Loucy (cell line): ENCODE data around the gene P3H4.

Experiments
- H2AFZ ChIP-seq: fragments of 200-600 bp; sonication (generic); 2 replicates; pipeline ENCODE4 v1.6.0; 2016; ENCODE audit warnings: antibody characterized with exemption, mild to moderate bottlenecking, low read length, moderate library complexity
- H3F3A ChIP-seq: fragments of 200-600 bp; 2 replicates; pipeline ENCODE4 v1.6.0; 2016; ENCODE audit warnings: antibody characterized with exemption, low read depth, mild to moderate bottlenecking
- H3K27me3 ChIP-seq: fragments of 200-600 bp; sonication (generic); 2 replicates; pipeline ENCODE4 v1.6.1; 2014; ENCODE audit warnings: low read length, mild to moderate bottlenecking; ENCODE audit not compliant: insufficient read depth, poor library complexity, severe bottlenecking
- H3K36me3 ChIP-seq: fragments of 200-600 bp; sonication (generic); 2 replicates; pipeline ENCODE4 v1.6.1; 2016; ENCODE audit warnings: low read length; ENCODE audit not compliant: insufficient read depth
- H3K4me1 ChIP-seq: fragments of 200-600 bp; sonication (generic); 2 replicates; pipeline ENCODE4 v1.5.1; 2014; ENCODE audit warnings: low read length, mild to moderate bottlenecking; ENCODE audit not compliant: insufficient read depth, poor library complexity, severe bottlenecking
- H3K4me2 ChIP-seq: fragments of 200-600 bp; sonication (generic); 2 replicates; pipeline ENCODE4 v1.6.0; 2014; ENCODE audit warnings: antibody characterized with exemption, low read length, low read depth, mild to moderate bottlenecking; ENCODE audit not compliant: poor library complexity, severe bottlenecking
- H3K4me3 ChIP-seq: fragments of 200-600 bp; sonication (generic); 2 replicates; pipeline ENCODE4 v1.5.1; 2014; ENCODE audit warnings: low read length, mild to moderate bottlenecking, mixed read lengths; ENCODE audit not compliant: poor library complexity, severe bottlenecking
- H3K79me2 ChIP-seq: fragments of 200-600 bp; sonication (generic); 2 replicates; pipeline ENCODE4 v1.6.1; 2014; ENCODE audit warnings: low read length; ENCODE audit not compliant: insufficient read depth
- H3K9ac ChIP-seq: fragments of 200-600 bp; sonication (generic); 2 replicates; pipeline ENCODE4 v1.6.0; 2014; ENCODE audit warnings: mild to moderate bottlenecking, low read depth, low read length, moderate library complexity; ENCODE audit not compliant: poor library complexity, severe bottlenecking
- H3K9me2 ChIP-seq: fragments of 200-600 bp; sonication (generic); replicated peaks from 2 replicates; pipeline ENCODE4 v1.6.1; 2016; ENCODE audit warnings: low read depth, low read length, mixed read lengths
- H3K9me3 ChIP-seq: fragments of 200-600 bp; sonication (generic); 2 replicates; pipeline ENCODE4 v1.6.1; 2014; ENCODE audit warnings: mild to moderate bottlenecking, antibody characterized with exemption, low read length, low read depth; ENCODE audit not compliant: insufficient read depth
- H4K20me1 ChIP-seq: fragments of 200-600 bp; sonication (generic); 2 replicates; pipeline ENCODE4 v1.6.0; 2014; ENCODE audit warnings: antibody characterized with exemption, low read length, mild to moderate bottlenecking; ENCODE audit not compliant: insufficient read depth, poor library complexity, severe bottlenecking
- EZH2phosphoT487 ChIP-seq: fragments of 200-600 bp; IDR thresholded peaks from 2 replicates; pipeline ENCODE4 v1.6.1; 2018; ENCODE audit warnings: antibody characterized with exemption, mild to moderate bottlenecking, moderate library complexity, borderline replicate concordance
- TF ChIP-seq, protein P1 (sequence below): fragments of 200-600 bp; sonication (generic); conservative IDR thresholded peaks from 2 replicates; pipeline ENCODE4 v1.5.1; 2014; ENCODE audit warnings: mild to moderate bottlenecking, antibody characterized with exemption, low read length

Gene P3H4

DNA sequence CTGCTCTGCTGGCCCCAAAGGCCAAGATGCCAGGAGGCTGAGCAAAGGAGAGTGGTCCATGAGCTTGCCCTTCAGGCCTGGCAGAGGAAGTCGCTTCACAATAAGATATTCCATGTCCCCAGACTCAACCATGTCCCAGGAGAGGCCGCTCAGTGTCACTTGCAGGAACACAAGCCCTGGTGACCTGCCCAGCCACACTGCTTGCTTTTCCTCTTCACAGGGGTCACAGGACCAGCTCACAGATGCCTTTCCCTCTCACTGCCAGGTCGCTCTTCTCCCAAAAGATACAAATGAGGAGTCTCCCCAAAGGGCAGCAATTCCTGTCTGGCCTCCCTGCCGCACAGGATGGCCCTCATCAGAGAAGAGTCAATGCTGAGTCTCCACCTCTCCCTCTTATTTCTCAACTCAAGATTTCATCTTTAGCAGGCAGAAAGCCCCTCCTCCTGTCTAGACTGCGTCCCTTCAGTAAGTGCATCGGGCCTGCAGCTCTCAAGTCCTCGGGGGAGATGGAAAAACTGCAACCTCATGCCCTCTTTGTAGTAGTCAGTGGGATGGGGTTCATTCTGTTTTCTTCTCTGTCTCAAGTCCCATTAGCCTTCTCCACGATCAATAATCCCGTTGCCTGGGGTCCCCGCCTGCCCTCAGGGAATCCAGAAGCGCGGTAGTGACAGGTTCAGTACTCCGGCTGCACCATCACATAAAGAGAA, 30.2 kb downstream of the P3H4 start:
- peaks cover 38% of the 10 kb centered on the region for H3K4me1 ChIP-seq

DNA sequence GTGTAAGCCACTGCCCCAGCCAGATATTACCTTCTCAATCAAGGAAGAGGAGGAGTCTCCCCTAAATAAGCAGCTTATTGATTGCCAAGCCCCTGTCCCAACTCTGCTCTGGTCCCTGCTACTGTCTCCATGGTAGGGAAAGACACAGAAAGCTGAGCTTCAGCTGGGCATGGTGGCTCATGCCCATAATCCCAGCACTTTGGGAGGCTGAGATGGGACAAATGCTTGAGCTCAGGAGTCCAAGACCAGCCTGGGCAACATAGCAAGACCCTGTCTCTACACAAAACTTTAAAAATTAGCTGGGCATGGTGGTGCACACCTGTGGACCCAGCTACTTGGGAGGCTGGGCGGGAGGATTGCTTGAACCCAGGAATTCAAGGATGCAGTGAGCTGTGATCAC, 31.8 kb downstream of the P3H4 start:
- Histone ChIP-seq H3K9me3 (no peaks in the 10 kb centered on the region), H3K4me3 (no peak overlapping the region), H3K4me2 (no peak overlapping the region), H3F3A (no peaks in the 10 kb centered on the region), H3K4me1 (peaks cover 34% of the 10 kb centered on the region), H4K20me1 (peaks cover 66% of the 10 kb centered on the region), H3K79me2 (peaks cover 91% of the 10 kb centered on the region), H3K36me3 (peaks cover 12% of the 10 kb centered on the region; the same call in 1 of the 2 replicates), H2AFZ (no peak overlapping the region), H3K9me2 (no peaks in the 10 kb centered on the region), H3K9ac (no peak overlapping the region), H3K27me3 (no peaks in the 10 kb centered on the region)
- TF ChIP-seq EZH2phosphoT487 = no peak
- TF ChIP-seq, protein P1, sequence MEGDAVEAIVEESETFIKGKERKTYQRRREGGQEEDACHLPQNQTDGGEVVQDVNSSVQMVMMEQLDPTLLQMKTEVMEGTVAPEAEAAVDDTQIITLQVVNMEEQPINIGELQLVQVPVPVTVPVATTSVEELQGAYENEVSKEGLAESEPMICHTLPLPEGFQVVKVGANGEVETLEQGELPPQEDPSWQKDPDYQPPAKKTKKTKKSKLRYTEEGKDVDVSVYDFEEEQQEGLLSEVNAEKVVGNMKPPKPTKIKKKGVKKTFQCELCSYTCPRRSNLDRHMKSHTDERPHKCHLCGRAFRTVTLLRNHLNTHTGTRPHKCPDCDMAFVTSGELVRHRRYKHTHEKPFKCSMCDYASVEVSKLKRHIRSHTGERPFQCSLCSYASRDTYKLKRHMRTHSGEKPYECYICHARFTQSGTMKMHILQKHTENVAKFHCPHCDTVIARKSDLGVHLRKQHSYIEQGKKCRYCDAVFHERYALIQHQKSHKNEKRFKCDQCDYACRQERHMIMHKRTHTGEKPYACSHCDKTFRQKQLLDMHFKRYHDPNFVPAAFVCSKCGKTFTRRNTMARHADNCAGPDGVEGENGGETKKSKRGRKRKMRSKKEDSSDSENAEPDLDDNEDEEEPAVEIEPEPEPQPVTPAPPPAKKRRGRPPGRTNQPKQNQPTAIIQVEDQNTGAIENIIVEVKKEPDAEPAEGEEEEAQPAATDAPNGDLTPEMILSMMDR = no peak

More for the DNA sequence above, 30.2 kb downstream of the P3H4 start:
- Histone ChIP-seq H4K20me1 (peaks cover 52% of the 10 kb centered on the region), H2AFZ (no peak overlapping the region), H3K79me2 (peaks cover 76% of the 10 kb centered on the region), H3K9me3 (no peaks in the 10 kb centered on the region), H3K27me3 (no peaks in the 10 kb centered on the region), H3K4me2 (peak overlapping the region; percentile 94), H3K9ac (no peak overlapping the region), H3K36me3 (peaks cover 8% of the 10 kb centered on the region; the same call in 1 of the 2 replicates), H3F3A (no peaks in the 10 kb centered on the region), H3K4me3 (peak overlapping the region; percentile 23), H3K9me2 (no peaks in the 10 kb centered on the region)
- TF ChIP-seq, protein P1 = no peak
- no peak for TF ChIP-seq EZH2phosphoT487

DNA sequence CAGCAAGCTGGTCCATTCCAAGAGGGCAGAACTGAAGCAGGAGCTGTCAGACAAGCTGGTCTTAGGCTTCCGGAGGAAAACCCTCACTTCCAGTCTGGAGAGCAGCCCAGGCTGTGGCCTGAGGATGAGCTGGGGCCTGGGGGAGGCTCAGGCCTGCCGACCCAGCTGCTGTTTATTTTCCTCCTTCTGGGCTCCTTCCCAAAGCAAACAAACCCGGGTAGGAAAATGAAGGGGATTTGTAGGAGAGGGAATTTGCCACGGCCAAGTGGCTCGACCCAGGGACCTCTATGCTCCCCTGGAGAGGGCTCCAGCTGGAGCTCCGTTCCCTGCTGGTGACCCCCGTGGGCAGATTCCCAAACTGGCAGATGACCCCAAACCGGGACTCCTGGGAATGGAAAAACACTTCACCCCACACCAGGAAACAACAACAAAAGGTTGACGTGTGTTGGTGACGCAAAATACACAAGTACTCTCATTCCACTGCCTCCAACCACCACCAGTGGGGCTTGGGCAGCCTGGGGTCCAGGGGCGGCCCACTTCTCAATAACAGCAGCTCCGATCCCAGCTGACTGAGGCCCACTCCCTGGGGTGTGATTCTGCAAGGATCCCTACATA, 34.1 kb downstream of the P3H4 start:
- no peak overlapping the region for H3K4me3 ChIP-seq
- TF ChIP-seq EZH2phosphoT487 = no peak
- TF ChIP-seq, protein P1 = no peak
- H3K9me2 ChIP-seq = no peaks in the 10 kb centered on the region
- peaks cover 16% of the 10 kb centered on the region for H3K4me1 ChIP-seq
- peaks cover 88% of the 10 kb centered on the region for H3K79me2 ChIP-seq
- no peak overlapping the region for H2AFZ ChIP-seq
- peaks cover 14% of the 10 kb centered on the region; the same call in 1 of the 2 replicates for H3K36me3 ChIP-seq
- no peaks in the 10 kb centered on the region for H3F3A ChIP-seq
- H3K27me3 ChIP-seq = no peaks in the 10 kb centered on the region
- H3K9ac ChIP-seq = no peak overlapping the region
- peaks cover 61% of the 10 kb centered on the region for H4K20me1 ChIP-seq
- no peaks in the 10 kb centered on the region for H3K9me3 ChIP-seq
- no peak overlapping the region for H3K4me2 ChIP-seq
